COLO668 (cell line): ENCODE data around the gene SPSB2.
"Not testable (repeated sequence)": the region's sequence is repeated elsewhere in the genome, so short reads cannot be mapped to it uniquely, and the experiment has no call there.

Experiments used
- DNase-seq: peaks from one replicate; lab custom pipeline; 2025; ENCODE audit not compliant: unreplicated experiment; lab: John Stamatoyannopoulos, UW

The SPSB2 gene

GRCh38 chr12:6902448-6902847 is 29.3 kb upstream of the SPSB2 start:
- no peak for DNase-seq

GRCh38 chr12:6899837-6900519 is 26.9 kb upstream of the SPSB2 start:
- no peak for DNase-seq

GRCh38 chr12:6899427-6899826 is 26.3 kb upstream of the SPSB2 start:
- no peak for DNase-seq

- no peak for DNase-seq
Observed at GRCh38 chr12:6896846-6897435, 23.8 kb upstream of the SPSB2 start.

DNA sequence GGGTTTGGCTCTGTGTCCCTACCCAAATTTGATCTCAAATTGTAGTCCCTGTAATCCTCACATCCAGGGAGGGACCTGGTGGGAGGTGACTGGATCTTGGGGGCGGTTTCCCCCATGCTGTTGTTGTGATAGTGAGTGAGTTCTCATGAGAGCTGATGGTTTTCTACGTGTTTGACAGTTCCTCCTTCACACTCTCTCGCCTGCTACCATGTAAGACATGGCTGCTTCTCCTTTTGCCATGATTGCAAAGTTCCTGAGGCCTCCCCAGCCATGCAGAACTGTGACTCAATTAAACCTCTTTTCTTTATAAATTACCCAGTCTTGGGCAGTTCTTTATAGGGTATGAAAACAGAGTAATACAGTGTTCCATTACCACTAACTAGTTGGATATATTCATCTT is 21.2 kb upstream of the SPSB2 start:
- DNase-seq, result no peak

GRCh38 chr12:6892683-6893082 is 19.6 kb upstream of the SPSB2 start:
- not testable (repeated sequence) for DNase-seq

DNA sequence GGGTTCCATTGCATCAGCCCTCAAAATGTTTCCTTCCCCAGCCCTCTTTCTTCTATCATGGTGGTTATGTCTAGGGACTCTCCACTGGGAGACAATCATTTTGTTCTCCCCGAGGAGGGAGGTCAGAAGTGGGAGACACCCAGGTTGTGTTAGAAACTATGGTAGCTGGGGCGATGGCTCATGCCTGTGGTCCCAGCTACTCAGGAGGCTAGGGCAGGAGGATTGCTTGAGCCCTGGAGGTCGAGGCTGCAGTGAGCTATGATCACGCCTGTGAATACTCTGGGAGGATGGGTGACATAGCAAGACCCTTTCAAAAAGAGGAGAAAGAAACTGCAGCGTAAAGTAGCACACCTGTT is 18.5 kb upstream of the SPSB2 start:
- no peak for DNase-seq

DNA sequence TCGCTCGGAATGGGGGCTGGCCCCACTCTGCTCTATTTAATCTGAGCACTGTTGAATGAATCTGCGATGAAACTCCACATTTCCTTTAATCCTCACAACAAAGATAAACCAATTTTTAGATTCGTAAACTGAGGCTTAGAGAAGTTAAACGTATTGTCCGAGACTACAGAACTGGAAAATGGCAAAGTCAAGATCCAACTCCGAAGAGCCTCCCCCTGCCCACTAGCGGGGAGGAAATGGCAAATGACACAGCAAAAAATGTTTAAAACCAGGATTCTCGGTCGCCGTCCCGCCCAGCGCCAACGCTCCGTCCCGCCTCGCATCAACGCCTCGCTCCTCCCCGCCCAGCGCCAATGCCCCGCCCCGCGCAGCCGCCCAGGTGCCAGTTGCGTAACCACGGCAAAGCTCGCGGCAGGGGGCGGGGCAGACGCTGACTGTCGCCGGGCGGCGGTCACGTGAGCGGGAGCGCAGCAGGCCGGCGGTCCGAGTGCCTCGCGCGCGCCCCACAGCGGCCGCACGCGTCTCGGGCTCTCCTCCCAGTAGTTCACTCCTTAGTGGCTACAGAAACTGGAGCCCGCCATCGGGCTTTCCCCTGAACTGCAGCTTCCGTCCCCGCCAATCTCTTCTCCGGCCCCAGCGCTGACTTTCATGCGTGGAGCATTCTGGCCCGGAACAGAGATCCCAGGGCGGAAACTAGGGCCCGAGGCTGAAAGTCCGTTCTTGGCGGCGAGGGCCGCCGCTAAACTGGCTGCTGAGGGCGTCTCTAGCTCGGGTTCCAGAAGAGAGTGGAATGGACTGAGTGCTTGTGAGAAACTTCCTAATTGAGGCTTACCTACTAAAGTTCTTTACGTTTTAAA is 17.9 kb upstream of the SPSB2 start:
- peak; percentile 96 for DNase-seq

DNA sequence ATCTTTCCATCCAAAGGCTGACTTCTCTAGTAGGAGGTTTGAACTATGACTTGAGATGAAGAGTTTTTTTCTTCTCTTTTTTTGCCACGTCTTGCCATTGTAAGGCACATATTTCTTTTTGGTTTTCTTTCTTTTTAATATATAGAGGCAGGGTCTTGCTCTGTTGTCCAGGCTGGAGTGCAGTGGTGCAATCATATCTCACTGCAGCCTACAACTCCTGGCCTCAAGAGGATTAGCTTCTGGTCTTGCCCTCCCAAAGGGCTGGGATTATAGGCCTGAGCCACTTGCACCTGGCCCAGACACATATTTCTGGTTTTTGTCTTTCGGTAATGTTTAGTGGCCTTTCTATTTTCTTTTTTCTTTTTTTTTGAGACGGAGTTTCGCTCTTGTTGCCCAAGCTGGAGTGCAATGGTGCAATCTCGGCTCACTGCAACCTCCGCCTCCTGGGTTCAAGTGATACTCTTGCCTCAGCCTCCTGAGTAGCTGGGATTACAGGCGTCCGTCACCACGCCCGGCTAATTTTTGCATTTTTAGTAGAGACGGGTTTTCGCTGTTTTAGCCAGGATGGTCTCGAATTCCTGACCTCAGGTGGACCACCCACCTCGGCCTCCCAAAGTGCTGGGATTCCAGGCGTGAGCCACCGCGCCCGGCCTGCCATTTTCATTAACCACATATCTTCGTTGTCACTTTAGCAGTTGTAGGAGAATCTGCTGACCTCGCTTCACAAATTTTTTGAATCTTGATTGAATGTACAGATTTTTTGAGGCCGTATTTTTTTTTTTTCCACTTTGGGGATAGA is 16.9 kb upstream of the SPSB2 start:
- DNase-seq, result not testable (repeated sequence)

- not testable (repeated sequence) for DNase-seq
Observed at GRCh38 chr12:6888794-6889193, 15.7 kb upstream of the SPSB2 start.

- DNase-seq, result no peak
Observed at GRCh38 chr12:6888360-6888759, 15.3 kb upstream of the SPSB2 start.

DNA sequence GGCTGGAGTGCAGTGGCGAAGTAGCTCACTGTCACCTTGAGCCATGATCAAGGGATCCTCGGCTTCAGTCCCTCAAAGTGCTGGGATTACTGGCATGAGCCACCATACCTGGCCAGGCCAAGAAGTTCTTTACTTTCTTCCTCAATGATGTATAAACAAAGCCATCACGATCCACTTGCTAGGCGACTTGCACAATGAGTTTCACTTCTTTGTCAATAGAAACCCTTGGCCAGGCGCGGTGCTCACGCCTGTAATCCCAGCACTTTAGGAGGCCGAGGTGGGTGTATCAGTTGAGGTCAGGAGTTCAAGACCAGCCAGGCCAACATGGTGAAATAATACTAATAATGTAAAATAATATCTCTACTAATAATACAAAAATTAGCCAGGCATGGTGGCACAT is 14.4 kb upstream of the SPSB2 start:
- DNase-seq, result no peak

- not testable (repeated sequence) for DNase-seq
Observed at GRCh38 chr12:6886206-6886999, 13.3 kb upstream of the SPSB2 start.

GRCh38 chr12:6884539-6884938 is 11.4 kb upstream of the SPSB2 start:
- no peak for DNase-seq

DNA sequence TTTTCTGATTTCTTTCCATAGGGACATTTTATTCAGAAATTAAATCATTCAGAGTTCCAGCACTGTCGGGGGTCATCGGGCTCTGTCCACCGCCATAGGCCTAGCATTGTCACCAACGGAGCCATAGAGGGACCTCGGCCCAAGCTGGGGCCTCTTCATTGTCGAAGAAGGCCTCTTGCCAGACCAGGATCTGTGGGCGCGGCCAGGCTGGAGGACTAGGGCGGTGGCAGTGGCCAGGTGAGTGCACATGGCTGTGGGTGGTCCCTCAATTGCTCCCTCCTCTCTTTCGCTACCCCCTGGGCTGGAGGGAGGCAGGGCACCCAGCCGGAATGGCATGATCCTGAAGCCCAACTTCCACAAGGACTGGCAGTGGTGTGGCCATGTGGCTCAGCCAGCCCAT is 10.6 kb upstream of the SPSB2 start:
- DNase-seq, result no peak

- no peak for DNase-seq
Observed at GRCh38 chr12:6883252-6883651, 10.1 kb upstream of the SPSB2 start.

GRCh38 chr12:6879824-6880223 is 6.7 kb upstream of the SPSB2 start:
- not testable (repeated sequence) for DNase-seq

DNA sequence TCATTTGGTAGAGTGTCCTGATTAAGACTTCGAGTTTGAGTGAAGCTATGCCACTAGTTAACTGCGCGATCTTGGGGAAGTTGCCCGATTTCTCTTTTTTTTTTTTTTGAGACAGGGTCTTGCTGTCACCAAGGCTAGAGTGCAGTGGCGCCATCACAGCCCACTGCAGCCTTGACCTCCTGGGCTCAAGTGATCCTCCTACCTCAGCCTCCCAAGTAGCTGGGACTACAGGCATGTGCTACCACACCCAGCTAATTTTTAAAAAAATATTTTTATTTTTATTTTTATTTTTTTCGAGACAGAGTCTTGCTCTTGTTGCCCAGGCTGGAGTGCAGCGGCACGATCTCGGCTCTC is 889 bp upstream of the SPSB2 start:
- not testable (repeated sequence) for DNase-seq

DNA sequence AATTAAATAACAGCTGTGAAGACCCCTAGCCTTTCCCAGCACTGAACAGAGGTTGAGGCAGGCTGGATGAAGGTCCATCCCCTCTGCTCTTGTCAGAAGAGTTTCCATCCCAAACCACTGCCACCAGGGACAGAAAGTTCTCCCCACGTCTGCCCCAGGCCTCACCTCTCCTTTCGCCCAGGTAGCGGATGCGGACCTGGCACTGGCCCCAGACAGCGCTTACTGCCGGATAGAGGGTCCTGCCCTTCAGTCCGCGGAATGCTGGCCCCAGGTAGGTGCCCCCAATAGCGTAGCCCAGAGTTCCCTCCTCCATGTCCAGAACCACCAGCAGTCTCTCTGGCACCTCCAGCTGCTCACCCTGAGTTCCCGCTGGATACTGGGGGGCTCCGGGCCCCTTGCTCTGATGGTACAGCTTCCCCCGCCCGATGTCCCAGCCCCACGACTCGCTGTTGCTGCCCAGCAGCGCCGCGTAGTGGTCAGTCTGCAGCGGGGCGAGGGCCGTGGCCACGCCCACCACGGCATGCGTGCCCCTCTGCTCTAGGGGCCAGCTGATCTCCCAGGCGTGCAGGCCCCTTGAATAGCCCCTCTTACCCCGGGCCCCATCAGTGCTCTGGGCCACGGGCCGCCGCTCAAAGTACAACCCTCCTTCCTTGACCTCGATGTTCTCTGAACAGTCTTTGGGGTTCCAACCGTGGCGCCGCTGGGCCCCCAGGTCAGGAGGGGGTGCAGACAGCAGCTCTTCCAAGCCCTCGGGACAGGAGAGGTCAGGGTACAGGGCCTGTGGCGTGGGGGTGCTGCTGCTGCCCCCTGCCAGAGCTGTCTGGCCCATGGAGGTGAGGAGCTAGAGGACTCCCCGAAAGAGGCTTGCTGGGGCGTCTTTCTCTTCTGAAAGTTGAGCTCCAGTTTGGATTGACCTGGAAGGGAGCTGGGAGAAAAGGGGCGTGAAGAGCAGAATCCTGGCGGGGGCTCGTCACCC is 742 bp downstream of the SPSB2 start:
- peak; percentile 76 for DNase-seq
